Glomerular visceral epithelial cell (primary cell): ENCODE results near the gene MAB21L4.

Source experiments
- DNase-seq: peaks from one replicate; pipeline ENCODE4 v3.0.0-alpha.2; 2016; ENCODE audit errors: extremely low spot score

Gene MAB21L4

DNA sequence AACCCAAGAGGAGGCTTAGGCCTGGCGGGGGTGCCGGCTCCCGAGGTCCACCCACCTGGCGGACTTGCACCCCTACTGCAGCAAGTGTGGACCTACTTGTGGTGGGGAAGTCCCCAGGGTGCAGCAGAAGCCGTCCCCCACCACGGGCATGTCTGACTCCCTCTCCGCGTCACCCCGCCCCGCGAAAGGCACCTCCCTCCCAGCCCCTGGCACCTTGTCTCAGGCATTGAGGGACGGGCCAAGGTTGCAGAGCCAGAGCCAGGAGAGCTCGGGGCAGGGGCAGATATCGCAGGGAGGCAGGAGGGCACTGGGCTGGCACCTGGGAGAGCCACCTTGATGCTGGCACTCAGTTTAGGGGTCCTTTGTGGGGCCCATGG, 29.2 kb upstream of the MAB21L4 start:
- DNase-seq = no peak

DNA sequence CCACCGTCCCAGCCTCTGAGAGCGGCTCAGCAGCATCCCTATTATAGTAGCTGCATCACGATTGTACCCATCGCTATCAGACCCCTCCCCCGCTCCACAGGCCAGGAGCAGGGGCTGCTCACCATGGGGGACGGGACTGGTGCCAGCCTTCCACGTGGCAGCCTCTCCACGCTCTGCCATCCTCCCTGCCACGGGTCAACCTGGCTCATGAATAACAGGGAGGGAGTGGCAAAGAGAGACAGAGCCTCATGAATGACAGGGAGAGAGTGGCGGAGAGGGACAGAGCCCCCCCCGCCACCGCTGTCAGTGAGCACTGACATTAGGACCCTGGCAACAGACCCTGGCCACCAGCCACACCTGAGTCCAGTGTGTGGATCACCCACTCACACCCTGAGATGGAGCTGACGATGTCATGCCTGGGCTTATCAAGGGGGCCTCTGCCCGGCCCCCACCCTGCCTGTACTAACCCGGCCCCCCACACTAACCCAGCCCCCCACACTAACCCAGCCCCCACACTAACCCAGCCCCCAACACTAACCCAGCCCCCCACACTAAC, 27.1 kb upstream of the MAB21L4 start:
- no peak for DNase-seq

DNA sequence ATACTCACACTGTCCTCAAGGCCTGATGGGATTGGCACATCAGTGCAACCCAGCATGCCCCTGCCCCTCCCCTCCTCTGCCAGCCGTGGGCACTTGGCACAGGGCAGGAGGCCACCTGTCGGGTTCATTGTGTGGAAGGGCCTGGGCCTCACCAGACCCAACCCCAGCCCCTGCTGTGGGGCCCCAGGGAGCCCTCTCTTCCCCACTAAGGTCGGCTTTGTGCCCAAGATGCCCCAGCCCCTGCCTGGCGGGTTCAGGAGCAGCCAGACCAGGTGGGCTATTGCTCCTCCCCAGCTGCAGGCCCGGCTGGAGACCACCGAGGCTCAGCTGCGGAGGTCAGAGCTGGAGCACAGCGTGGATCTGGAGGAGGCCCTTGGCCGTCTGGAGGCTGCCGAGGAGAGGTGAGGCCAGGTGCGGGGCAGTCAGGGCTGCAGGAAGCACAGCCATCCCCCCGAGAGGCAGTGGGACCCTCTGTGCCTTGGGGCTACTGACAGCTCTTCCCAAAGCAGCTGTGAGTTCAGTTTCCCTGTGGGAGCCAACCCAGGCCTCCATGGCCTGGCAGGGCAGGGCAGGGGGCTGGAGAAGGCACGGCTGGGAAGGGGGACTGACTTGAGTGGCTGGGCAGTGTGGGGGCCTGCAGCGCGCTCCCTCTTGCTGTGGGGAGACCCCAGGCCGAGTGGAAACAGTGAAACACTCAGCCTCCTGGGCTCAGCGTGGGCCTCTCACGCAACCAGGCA, 26.5 kb upstream of the MAB21L4 start:
- DNase-seq = no peak

DNA sequence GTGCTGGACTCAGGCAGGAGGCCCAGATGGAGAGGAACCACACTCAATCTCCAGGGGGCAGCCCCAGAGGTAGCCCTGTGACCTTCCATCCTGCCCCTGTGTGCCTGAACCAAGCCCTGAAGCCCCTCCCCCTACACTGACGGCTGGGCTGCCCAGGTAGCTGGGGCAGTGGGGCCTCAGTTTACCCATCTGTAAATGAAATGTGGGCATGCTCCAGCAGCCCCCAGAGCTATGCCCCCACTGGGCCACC, 26.0 kb upstream of the MAB21L4 start:
- DNase-seq = no peak

DNA sequence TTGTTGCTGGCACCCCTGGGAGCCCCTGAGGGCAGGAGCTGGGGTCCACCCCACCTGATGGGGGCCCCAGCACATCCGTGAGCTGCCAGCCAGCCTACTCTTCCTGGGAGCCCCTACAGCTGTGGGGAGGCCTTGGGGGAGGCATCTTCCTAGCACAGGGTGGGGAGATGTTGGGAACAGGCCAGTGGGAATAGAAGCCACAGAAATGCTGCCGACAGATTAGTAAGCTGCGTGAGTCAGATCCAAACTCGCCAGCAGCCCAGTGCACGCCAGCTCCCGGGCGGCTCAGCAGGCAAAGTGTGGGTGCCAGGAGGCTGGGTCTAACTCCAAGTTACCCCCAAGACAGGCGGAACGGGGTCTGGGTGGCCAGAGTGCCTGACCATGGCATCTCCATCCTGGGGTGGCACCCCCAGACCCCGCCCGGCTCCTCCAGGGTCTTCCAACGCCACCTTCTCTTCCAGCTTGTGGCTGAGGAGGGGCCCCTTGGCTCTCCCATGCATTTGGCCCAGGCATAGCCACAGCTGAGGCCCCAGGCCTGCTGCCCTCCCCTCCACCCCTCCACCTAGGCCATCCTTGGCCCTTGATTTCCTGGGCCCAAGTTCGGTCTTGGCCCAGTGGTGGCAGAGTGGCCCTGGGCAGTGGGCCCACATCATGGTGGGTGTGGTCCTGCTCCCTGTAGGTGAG, 25.5 kb upstream of the MAB21L4 start:
- peak; percentile 89 for DNase-seq

DNA sequence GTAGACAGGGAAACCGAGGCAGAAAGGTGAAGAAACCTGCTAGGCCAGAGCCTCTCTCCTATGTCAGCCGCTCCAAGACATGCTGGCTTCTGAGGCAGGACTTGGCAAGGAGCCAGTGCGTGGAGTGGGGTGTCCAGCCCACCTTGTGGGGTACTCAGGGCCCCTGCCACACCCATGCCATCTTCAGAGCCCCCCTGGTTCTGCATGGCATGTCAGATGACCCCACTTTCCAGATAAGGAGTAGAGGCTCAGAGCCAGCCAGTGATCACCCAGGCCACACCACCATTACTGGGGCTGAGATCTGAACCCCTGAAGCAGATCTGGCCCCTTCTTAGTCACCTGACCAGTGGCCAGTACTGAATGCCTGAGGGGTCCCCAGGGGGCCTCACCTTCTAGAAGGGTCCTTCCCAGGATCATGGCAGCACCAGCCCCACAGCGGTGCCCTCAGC, 24.9 kb upstream of the MAB21L4 start:
- DNase-seq = no peak

DNA sequence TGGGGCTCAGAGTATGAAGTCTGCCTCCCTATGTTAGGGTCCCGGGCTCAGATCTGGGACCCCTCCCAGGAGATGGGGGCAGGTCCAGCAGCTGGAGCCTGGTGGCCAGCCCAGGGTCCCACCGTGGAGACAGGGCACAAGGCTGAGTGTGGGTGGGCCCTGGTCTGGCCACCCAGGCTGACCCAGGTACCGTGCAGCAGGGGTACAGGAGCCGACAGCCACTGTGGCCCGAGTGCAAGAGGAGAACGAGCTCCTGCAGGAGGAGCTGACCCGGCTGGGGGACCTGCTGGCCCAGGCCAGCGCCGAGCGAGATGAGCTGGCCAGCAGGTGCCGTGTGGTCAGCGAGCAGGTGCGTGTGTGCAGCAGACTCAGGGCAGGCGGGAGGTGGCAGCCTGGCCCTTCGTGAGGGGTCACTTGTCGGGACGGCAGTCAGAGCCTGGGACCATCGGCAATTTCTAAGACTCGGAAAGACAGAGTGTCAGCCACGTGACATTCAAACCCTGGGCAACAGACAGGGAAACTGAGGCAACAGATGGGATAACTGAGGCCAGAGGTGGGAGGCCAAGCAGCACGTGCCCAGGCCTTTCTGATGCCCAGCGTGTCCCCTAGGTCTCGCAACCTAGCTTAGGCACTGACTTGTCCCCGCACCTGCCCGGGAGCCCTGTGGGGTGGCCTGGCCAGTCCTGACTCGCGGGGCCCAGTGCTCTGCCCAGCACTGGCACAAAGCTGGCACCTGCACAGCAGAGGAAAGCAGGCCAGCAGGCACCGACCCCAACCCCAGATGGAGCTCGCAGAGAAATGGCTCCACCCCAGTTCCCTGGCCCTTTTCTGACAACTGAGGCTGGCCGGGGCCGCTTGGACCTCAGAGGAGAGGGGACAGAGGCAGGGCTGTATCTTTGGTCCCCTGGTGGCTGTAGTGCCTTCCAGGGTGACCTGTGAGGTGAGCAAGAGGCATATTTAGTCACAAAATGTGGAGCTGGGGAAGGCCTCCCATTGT, 24.1 kb upstream of the MAB21L4 start:
- DNase-seq = no peak

DNA sequence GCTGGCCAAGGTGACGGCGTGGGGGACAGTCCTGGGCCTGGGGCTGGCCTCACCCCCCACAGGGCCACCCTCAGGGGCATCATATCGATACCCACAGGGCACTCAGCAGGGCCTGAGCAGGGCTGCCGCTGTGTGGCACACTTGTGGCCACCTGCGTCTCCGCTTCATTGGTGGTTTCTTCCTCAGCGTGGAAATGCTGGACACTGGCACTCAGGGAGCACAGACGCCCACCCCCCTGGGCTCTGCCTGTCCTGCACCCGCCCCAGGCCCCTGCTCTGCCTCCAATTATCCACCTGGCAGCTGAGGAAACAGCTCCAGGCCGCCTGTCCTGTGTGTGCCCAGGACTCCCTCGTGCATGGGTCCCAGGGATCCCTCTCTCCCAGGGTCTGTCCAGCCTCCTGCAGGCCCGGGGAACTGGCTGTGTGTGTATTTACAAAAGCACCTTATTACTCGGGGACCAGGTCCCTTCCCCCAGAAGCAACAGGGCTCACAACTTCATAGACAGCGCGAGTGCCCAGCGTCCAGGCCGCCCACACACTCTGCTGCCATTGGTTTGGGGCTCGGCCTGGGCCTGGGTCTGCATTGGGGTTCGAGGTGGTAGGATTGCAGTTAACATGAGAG, 23.3 kb upstream of the MAB21L4 start:
- no peak for DNase-seq

DNA sequence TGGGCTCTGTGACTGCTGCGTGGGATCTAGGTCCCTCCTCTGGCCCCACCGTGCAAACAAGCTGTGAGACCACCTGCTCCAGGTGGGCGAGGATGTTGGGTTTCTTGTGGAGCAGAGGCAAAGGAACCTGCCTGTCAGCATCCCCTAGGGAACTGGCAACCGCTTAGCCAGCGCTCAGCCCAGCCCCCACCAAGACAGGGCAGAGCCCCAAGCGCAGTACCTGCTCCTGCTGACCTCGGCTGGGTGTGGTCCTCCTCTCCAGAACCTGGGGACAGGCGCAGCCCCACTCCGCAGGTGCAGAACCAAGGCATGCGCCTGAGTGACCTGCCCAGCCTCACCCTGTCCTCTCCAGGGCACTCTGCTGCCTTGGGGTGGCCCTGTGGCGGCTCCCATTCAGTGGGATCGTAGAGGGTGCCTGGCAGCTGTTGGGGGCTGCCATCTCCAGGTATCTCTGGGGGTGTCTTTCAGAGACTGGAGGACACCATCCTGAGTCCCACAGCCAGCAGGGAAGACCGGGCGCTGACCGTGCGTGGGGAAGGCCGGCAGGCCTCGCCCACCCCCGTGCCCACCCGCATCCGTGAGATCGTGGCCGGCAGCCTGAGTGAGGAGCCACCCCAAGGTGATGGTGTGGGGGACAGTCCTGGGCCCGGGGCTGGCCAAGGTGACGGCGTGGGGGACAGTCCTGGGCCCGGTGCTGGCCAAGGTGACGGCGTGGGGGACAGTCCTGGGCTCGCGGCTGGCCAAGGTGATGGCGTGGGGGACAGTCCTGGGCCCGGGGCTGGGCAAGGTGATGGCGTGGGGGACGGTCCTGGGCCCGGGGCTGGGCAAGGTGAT, 22.5 kb upstream of the MAB21L4 start:
- DNase-seq = no peak

DNA sequence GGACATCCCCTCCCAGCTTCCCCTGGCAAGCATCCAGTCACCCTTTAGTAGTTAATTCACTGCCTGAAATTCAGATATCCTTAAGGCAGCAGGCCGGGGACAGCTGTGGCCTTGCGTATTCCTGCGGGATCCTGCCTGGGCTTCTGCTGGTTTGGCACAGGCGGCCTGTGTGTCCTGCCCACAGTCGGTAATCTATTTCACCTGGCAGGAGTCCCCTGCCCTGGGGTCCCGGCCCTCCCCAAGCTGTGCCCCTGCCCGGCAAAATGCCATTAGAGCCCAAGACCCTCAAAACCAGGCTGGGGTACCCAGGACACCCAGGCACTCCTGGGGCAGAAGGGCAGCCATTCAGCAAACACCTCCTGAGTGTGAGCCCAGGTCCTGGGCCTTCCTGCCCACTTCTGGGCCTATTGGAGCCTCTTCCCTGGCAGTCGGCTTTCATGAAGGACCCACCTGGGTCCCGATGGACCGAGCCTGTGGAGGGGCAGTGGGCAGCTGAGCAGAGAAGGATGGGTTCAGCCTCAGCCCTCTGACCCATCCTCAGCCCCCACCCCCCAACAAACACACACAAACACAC, 21.8 kb upstream of the MAB21L4 start:
- DNase-seq = no peak

DNA sequence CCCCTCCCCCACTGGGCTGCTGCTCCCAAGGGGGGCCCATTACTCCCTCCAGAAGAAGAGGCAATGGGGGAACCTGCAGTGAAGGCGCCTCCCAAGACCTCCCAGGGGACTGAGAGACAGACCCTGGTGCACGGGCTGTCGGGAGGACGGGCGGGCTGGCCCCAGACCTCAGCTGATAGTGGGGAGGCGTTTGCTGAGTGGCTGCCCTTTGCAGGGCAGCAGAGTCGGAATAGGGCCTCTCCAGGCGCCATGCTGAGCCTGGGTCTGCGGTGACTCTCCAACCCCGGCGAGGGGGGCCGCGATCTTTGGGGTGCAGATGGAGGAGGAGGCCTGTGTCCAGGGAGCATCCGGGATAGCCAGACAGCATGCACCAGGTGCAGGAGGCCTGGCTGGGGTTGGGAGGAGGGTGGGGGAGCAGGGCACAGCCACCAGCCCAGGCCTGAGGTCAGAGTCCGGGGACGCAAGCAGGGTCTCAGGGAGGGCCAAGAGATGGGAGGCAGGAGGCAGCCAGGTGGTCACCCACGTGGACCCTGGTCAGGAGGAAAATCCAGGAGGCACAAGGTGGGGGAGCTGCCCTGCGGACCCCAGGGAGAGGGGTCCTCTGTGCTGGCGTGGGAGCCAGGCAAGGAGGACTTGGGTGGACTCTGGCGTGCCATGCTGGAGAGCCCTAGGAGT, 21.2 kb upstream of the MAB21L4 start:
- no peak for DNase-seq

DNA sequence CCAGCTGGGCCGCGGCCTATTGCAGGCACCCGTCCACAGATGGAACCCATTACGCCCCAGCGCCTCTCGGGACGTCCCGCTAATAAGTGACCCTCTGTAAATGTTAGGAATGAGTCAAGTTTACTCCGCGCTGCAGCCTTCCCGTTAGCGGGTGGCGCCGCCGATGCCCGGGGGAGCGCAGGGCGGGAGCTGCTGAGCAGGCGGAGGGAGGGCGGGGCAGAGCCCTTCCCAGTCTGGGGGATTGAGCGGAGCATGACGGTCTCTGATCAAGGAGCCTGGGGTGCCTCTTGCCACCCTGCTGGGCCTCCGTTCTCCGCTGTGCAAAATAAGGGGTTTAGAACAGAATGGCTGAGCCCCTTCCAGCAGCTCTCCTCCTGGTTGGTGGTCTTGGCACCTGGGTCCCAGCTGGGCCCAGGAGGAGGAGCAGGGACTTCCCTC, 20.6 kb upstream of the MAB21L4 start:
- peak; percentile 76 for DNase-seq

DNA sequence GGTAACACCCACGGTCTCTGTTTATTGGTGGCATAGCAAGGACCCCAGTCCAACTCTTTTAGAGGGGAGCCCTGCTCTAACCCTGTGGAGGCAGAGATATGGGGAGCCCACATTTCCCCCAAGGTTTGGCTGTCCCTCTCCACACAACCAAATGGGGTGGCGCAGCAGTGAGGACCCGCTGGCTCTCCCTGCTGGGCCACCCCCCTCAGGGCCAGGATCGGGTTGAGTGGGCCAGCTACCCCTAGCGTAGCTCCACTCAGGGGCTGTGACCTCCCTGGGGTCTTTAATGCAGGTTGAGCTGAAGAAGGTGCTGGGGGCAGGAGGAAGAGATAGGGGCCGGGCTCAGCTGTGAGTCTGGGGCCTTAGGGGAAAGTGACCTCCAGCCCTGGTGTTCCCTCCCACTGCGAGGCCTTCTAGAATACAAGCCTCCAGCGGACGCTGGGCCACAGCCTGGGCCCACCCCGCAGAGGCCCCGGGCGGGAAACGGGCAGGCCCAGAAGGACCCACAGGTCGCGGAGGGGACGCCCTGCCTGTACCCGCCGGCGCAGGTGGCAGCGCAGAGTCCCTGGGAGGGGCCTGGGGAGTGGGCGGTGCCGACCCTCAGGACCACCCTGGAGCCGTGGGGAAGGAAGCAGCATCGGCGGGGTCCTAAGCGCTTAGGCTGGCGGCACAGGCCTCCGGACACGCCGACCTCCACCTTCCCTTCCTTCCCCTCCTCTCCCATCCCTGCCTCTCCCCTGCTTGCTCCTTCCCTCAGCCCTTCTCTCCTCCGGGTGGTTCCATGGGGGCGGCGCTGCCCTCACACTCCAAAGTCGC, 19.8 kb upstream of the MAB21L4 start:
- no peak for DNase-seq

DNA sequence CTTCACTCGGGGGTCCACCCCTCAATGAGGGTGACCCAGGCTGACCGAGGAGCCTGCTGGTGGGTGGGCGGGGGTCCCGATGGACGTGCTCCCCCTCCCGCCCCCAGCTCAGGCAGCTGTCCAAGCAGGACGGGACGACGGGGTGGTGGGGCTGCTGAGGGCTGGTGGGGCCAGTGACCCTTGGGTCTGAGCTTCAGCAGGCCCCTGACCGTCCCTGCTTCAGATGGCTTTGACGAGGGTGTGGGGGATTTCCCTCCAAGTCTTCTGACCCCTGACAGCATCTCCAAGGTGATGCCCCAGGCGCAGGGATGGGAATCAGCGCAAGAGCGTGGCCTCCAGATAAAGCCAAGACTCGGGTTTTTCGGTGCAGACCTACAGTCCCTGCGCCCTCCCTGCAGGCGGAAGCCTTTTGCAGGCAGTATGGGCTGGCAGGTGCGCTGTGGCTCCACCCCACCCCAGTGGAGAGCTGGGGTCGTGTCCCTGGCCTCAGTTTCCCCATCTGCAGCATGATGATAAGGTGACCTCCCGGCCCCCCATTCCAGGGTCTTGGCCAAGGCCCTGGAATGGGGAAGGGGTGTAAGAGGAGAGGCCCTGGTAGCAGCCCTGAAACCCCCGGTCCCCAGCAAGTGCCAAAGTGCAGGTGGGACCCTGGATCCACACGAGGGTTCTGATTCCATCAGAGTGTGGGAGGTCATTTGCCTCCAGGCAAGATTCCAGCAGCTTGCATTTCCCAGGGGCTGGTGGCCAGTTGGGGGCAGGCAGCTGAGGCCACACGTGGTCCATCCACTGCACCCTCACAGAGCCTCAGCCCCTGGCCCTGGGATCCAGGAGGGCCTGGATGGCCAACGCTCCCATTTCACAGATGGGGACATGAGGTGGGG, 18.9 kb upstream of the MAB21L4 start:
- DNase-seq = no peak

DNA sequence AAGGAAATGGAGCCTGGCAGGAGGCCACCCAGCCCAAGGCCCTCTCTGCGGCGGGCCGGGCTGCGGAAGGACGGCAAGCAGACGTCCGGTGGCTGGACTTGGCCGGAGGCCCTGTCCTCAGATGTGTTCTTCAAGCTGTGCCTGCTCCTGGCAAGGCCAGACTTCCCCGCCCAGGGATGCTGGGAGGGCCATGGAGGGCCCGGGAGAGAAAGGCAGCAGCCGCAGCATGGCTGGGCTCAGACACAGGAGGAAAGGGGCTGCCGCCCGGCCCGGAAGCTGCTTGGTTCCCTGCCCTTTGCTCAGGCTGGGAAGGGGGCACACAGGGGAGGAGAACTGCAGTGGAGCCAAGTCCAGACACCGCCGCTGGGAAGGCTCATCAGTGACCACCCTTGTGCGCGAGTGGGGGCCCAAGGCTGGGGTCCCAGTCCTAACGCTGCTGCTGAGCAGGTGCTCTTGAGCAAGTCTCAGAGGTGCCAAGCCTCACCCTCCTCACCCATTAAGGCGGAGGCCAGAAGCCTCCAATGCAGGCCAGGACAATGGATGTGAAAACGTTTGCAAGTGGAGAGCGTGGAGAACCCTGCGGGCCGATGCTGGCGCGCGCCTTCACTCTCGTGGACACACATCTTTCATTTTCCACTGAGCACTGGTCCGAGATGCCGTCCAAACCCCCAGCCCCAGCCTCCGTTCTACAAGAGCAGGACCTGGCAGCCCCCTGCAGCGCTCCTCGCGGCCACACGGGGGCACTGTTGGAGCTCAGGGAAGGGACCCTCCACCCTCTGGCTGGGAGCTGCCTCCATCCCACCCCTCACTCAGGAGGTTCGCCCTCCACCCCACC, 18.1 kb upstream of the MAB21L4 start:
- peak; percentile 40 for DNase-seq

DNA sequence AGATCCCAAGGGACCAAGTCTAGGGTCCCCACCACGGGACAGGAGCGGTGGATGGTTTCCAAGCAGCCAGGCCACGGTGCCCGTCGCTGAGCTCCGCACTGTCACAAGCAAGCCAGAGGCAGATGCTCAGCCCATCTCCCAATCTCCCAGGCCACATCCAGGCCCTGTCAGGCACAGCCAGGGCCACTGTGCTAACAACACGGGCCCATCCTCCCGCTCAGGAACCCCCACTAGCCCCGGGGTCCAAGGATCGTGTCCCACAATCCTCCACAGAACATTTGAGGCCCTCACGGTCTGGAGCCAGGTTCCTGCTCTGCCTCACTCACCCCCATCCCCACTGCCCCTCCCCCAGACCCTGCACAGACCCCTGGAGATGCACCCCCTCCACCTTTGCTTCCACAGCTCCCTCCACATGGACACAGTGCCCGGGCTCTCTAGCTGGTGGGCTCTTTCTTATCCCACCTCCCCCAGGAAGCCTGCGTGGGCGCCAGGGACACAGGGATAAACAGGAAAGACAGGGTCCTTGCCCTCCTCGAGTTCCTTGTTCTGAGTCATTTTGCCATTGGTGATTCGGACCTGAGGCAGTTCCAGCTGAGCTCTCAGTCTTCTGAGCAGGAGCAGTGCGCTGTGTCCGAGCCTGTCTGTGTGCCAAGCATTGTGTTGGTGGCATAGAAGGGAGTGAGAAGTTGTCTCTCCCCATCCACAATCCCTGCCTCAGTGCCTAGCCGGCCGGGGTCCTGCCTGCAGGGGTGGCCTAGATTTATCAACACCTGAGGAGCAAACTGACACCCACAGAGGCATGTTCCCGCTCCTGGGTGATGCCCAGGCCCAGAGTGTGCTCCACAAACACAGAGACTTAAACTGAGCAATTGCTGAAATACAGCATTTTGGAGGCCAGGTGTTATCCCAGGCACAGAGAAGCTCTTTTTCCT, 17.2 kb upstream of the MAB21L4 start:
- no peak for DNase-seq
